HG02678 (cell line): ENCODE measurements around the gene C10orf71.

ENCODE experiments used
- ATAC-seq: cut with Tn5 transposase; IDR thresholded peaks from one replicate; pipeline ENCODE4 v1.9.1; 2021; ENCODE audit warnings: mild to moderate bottlenecking, moderate library complexity; ENCODE audit not compliant: unreplicated experiment

Gene C10orf71

GRCh38 chr10:49290607-49291006, 8.4 kb upstream of the C10orf71 start:
- no peak for ATAC-seq

GRCh38 chr10:49292565-49293207, 6.3 kb upstream of the C10orf71 start:
- no peak for ATAC-seq

- ATAC-seq = no peak
Measured at GRCh38 chr10:49293208-49293603, 5.8 kb upstream of the C10orf71 start.

DNA sequence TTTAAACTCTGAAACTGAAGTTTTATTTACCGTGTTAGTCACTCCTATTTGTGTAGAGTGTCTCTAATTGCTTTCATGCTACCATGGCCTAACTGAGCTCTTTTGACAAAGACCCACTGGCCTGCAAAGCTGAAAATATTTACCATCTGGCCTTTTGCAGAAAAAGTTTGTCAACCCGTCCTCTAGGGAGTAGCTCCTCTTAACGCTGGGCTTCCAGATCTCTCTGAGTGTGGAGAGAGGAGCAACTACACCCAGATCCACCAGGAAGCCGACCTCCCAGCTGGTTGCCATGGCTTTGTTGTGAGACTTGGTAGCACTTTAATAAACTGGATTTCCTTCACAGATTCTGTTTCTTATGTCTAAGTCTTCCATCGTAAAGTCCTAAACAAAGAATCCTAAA, 4.2 kb upstream of the C10orf71 start:
- ATAC-seq = no peak

DNA sequence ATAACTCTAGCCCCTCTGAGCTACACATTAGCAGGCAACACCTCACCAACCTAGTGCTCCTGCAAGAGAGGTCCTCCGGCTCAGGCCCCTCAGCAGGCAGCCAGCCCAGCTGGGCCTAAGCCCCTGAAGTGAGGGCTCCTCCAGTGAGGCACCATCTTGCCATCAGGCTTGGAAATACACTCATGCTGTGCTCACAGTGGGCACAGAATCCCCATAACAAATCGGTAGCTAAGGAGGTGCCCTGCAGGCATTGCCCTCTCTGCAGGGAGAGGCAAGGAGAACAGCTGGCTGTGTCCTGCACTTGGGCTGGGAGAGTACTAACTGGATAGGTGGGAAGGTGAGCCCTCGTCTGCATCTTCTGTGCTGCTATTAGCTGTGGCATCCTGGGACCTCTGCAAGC, 3.7 kb upstream of the C10orf71 start:
- ATAC-seq = no peak

DNA sequence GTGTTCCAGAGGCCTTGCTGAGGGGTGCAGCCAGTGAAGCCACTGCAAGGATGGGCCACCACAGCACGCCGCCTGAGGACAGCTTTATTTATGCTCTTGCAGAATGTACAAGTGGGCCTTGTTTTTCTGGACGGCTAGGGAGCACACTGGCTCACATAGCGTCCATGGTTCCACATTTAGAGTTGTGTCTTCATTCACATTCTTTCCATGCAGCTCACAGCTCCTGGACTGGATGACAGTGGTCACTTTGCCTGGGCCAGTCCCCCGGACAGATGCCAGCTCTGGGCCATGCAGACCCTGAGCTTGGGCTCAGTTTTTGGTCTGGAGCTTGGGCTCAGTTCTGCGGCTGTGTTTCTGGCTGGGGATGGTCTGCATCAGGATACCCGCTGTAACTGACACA, 2.6 kb upstream of the C10orf71 start:
- no peak for ATAC-seq

DNA sequence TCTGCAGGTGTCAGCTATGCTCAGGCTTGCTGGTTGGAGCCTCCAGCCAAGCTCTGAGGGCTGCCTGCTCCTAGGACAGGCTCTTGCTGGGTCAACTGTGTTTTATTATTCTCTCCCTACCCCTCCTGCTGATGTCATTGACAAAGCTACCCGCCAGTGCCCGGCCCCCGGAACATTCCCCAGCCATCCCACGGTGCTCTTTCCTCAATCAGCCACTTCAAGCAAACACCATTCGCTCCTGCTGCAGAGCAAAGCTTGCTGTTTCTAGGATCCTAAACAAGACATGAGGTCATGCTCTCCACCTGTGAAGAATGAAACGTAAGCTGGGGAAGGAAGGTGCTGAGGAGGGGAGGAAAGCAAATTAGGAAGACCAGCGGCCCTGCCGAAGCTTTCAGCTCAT, 2.1 kb upstream of the C10orf71 start:
- ATAC-seq = no peak

GRCh38 chr10:49297818-49298670, 926 bp upstream of the C10orf71 start:
- no peak for ATAC-seq

GRCh38 chr10:49298671-49298982, 343 bp upstream of the C10orf71 start:
- ATAC-seq = no peak

DNA sequence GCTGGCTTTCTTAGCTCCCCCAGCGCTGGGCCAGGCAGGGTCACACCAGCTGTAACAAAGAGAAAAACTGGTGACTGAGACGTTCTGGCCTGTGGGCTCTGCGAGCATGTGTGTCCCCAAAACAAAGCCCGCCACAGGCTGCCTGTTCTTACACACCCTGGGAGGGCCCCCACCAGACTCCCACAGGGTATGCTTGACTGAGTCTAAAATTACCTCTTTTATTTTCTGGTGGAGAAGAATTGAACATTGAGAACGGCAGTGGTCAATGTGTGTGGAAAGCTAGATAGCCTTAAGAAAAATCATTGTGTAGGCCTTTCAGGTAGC, 808 bp downstream of the C10orf71 start:
- ATAC-seq = peak; percentile 62

DNA sequence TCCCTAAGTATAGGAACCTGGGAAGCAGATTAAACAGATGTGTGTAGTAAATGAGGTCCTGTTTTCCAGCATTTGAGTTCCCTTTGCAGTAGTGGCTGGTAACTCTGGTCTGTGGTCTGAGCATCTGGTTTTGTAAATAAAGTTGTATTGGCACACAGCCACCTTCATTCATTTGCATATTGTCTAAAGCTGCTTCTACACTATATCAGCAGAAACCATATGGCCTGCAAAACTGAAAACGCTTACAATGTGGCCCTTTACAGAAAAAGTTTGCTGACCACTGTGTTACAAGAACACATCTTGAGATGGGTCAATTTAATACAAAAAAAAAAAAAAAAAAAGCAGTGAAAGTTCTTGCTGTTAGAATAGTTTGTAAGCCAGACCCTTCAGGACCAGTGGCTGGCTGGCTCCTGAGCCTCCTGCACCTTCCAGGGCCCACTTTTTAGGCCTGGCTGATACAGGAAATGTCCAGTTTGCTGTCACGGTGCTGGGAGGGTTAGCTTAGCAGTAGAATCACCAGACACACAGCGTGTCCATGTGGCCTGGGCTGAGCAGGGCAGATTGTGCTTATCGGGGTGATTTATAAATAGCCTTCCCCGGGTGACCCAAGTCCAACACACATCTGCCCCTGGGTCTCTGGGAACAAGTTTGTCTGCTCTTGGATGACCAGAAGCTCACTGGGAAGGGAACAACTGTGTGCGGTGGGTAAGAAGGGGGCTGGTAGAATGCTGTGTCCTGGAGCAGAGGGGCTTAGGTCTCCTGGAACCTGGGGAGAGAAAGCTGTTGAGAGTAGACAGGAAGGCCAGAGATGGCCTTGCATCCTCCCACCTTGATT, 1.4 kb downstream of the C10orf71 start:
- peak; percentile 87 for ATAC-seq

DNA sequence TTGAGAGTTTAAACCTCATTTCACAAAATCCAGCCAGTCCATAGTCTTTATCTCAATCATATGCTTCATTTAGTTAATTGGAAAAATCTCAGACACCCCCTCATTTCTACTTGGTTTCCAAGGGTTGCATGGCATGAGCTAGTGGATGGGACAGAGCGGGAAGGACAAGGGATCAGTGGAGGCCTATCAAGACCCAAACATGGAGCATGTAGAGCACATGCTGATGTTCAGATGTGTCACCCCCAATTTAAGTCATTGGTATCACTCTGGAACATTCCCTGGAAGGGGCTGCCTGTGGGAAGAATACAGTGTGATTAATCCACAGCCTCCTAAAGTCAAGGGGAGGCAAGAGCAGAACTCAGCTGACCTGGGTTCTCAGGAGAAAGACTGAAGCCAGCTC, 2.3 kb downstream of the C10orf71 start:
- ATAC-seq = no peak

DNA sequence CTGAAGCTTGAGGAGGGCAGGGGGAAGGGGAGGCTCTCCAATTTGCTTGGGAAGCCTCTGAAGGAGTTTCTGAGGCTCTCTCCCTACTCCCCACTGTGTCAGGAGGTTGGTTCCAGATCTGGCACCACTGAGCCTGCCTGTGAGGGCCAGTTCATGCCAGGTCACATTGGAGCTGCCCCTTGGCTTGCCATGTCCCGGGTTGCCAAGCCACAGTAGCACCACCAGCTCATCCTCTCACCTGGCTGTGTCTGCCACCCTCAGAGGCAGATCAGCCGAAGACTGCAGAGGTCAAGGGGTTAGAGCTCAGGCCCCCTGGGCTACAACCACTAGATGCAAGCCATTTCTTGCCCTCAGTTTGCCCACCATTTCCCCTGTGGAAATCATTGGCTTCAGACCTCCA, 3.1 kb downstream of the C10orf71 start:
- ATAC-seq = no peak

GRCh38 chr10:49303711-49304110, 4.7 kb downstream of the C10orf71 start:
- no peak for ATAC-seq

GRCh38 chr10:49304137-49304536, 5.2 kb downstream of the C10orf71 start:
- ATAC-seq = no peak

- no peak for ATAC-seq
Measured at GRCh38 chr10:49307921-49308320, 9.0 kb downstream of the C10orf71 start.

GRCh38 chr10:49308881-49309280, 9.9 kb downstream of the C10orf71 start:
- no peak for ATAC-seq

DNA sequence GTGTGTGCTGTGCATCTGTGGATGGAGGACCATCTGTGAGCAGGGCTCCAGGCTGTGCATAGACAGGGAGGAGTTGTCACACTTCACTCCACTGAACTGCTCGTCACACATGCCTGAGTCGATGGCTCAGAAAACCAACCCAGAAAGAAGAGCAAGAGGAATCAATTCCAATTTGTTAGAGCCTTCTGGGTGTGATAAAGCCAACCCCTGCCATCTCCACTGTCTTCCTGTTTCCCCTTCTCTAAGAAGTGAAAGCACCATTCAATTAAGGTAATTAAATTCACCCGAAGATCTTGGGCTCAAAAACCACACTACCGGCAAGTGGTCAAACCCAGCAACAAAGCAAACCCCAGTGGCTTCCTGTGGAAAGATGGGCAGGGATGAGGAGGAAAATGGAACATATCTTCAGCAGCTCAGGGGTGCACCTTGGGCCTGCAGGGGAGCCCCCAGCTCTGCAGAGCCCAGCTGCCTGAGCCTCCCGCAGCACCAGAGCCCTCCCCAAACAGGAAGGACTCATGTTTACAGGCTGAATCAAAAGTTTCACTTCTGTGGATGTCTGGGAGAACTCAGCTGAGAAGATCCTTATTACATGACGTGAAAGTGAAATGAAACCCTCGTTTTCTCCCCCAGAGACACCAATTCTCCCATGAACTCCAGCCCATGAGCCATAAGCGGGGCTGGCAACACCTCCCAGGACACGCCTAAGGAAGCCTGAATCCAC, 10.9 kb downstream of the C10orf71 start:
- no peak for ATAC-seq

- ATAC-seq = no peak
Measured at GRCh38 chr10:49310460-49310859, 11.5 kb downstream of the C10orf71 start.

DNA sequence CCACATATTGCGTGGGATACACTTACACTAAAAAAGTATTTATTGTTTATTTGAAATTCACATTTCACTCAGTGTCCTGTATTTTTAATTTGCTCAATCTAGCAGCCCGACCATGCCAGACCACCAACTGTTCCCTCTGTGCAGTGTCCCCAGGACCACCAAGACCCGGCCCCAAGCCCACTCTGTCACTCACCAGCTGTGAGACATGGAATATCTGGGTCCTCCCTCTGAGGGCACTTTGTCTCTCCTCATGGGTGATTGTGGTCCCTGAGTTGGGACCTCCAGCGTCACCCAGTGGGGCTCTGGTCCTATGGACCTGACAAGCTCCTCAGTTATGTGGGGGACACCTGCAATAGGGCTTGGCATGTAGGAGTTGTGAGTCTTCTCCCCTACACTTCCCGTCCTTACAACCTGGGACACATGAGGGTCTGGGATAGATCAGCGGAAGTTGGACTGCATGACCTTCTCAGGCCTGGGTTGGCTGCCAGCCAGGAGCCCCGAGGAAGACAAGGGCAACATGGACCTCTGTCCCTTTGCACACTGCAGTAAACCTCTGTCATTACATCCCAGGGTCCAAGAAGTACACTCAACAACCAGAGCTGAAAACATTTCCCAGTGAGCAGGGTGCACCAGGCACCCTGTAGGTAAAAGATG, 12.1 kb downstream of the C10orf71 start:
- no peak for ATAC-seq
